COLO829 (cell line): ENCODE measurements around the gene FBXO21.
"Not testable (repeated sequence)": the region's sequence is repeated elsewhere in the genome, so short reads cannot be mapped to it uniquely, and the experiment has no call there.

Source experiments
- DNase-seq: peaks from one replicate; pipeline ENCODE4 v3.0.0; 2012; ENCODE audit warnings: low spot score

The FBXO21 gene

GRCh38 chr12:117101953-117102799 is 88.1 kb downstream of the FBXO21 start:
- no peak for DNase-seq

GRCh38 chr12:117100851-117101673 is 89.2 kb downstream of the FBXO21 start:
- no peak for DNase-seq

- no peak for DNase-seq
Observed at GRCh38 chr12:117100251-117100650, 90.0 kb downstream of the FBXO21 start.

GRCh38 chr12:117098361-117099217 is 91.7 kb downstream of the FBXO21 start:
- no peak for DNase-seq

GRCh38 chr12:117098024-117098360 is 92.3 kb downstream of the FBXO21 start:
- DNase-seq = no peak

GRCh38 chr12:117097159-117097558 is 93.1 kb downstream of the FBXO21 start:
- no peak for DNase-seq

GRCh38 chr12:117096501-117097042 is 93.7 kb downstream of the FBXO21 start:
- DNase-seq = no peak

GRCh38 chr12:117095191-117095590 is 95.1 kb downstream of the FBXO21 start:
- DNase-seq = not testable (repeated sequence)

- DNase-seq = no peak
Observed at GRCh38 chr12:117093918-117094630, 96.2 kb downstream of the FBXO21 start.

- no peak for DNase-seq
Observed at GRCh38 chr12:117093431-117093830, 96.8 kb downstream of the FBXO21 start.

- DNase-seq = no peak
Observed at GRCh38 chr12:117092886-117093285, 97.4 kb downstream of the FBXO21 start.

GRCh38 chr12:117092511-117092780 is 97.8 kb downstream of the FBXO21 start:
- DNase-seq = no peak
